H1 (cell line): ENCODE data around the gene MPV17L2. TPM values are rescaled to one million over a fixed set of nuclear protein-coding genes. Genes with fewer than 3 reads are reported as not detected.

Experiments
- E2F6 ChIP-seq: IDR thresholded peaks from 2 replicates; pipeline ENCODE4 v1.6.1; 2012; ENCODE audit warnings: inconsistent platforms
- SP4 ChIP-seq: IDR thresholded peaks from 2 replicates; pipeline ENCODE4 v1.6.1; 2012; ENCODE audit warnings: low read length, inconsistent platforms
- polyA plus RNA-seq, 7 experiments: library from polyadenylated mRNA; depleted of rRNA in 3 of 7; stranded (reverse) in 5 of 7; unstranded in 2 of 7; fragments of >200 nt in 5 of 7; fragments of 200-250 nt in 2 of 7; gene quantifications; 1 replicate in 5 of 7; 2 replicates in 1 of 7; 4 replicates in 1 of 7; pipeline versions ENCODE4 v1.2.1 to v1.2.3, GENCODE V29; 2011 to 2013; ENCODE audit warnings: missing spikeins in 2 of 7, mixed read lengths in 2 of 7
- total RNA-seq: library from RNA; stranded (reverse); fragmentation: NEBNext Ultra II Directional; extraction: Animal tissue kit (Norgen Biotek cat#: 25700); gene quantifications from 2 replicates; pipeline ENCODE4 v1.2.1, GENCODE V29; 2021

The MPV17L2 gene
- total and polyA plus RNA-seq, 2 of the 8 experiments (the other 6 are each of a cell fraction or from before 2014, with no cell fraction given) = 24.2 to 82.6 TPM

GRCh38 chr19:18214779-18215433 is 21.9 kb downstream of the MPV17L2 start (continued):
- no peak for TF ChIP-seq SP4
- no peak for TF ChIP-seq E2F6
